Mesenchymal stem cell (in vitro differentiated cells and primary cell): Measurements from ENCODE around the gene OR52W1.

Experiments used
- DNase-seq: peaks from one replicate; pipeline ENCODE4 v3.0.0-alpha.2; 2013
- H2AFZ ChIP-seq: one replicate; pipeline ENCODE4 v1.6.1; 2013; ENCODE audit warnings: low read depth, mild to moderate bottlenecking, control low read depth, inconsistent platforms, low read length, moderate library complexity
- H2AK5ac ChIP-seq: 2 replicates; pipeline ENCODE4 v1.6.1; 2013; ENCODE audit warnings: low read length, moderate library complexity, mild to moderate bottlenecking, inconsistent platforms; ENCODE audit not compliant: severe bottlenecking
- H2BK120ac ChIP-seq: one replicate; pipeline ENCODE4 v1.6.1; 2013; ENCODE audit warnings: low read depth, mild to moderate bottlenecking, inconsistent platforms, low read length, moderate library complexity
- H2BK12ac ChIP-seq, 2 experiments: one replicate each; pipeline ENCODE4 v1.6.1; 2013; ENCODE audit warnings: inconsistent platforms in 2 of 2, low read length in 2 of 2, mild to moderate bottlenecking in 2 of 2, moderate library complexity in 2 of 2, control low read depth in 1 of 2
- H2BK15ac ChIP-seq: one replicate; pipeline ENCODE4 v1.6.1; 2013; ENCODE audit warnings: mild to moderate bottlenecking, low read depth, inconsistent platforms; ENCODE audit not compliant: poor library complexity, severe bottlenecking
- H2BK5ac ChIP-seq: 2 replicates; pipeline ENCODE4 v1.6.1; 2013; ENCODE audit warnings: low read depth, mild to moderate bottlenecking, low read length, control low read depth, inconsistent platforms; ENCODE audit not compliant: poor library complexity, severe bottlenecking
- H3K14ac ChIP-seq, 2 experiments: one replicate each; pipeline ENCODE4 v1.6.1; 2013; ENCODE audit warnings: inconsistent platforms in 2 of 2, low read length in 2 of 2, control low read depth in 1 of 2, mild to moderate bottlenecking in 1 of 2, moderate library complexity in 1 of 2
- H3K18ac ChIP-seq, 2 experiments: one replicate each; pipeline ENCODE4 v1.6.1; 2013; ENCODE audit warnings: inconsistent platforms in 2 of 2, low read length in 2 of 2, control low read depth in 1 of 2, low read depth in 1 of 2, mild to moderate bottlenecking in 1 of 2
- H3K23ac ChIP-seq, 2 experiments: one replicate each; pipeline ENCODE4 v1.6.1; 2013; ENCODE audit warnings: inconsistent platforms in 2 of 2, low read length in 2 of 2, mild to moderate bottlenecking in 2 of 2, moderate library complexity in 2 of 2, control low read depth in 1 of 2
- H3K27ac ChIP-seq: 2 replicates; pipeline ENCODE4 v1.5.1; 2013; ENCODE audit warnings: mild to moderate bottlenecking, moderate library complexity, low read length, control low read depth, inconsistent platforms; ENCODE audit not compliant: poor library complexity, severe bottlenecking
- H3K27me3 ChIP-seq, 2 experiments: 2 replicates each; pipeline versions ENCODE4 v1.6.1 to v1.7.0; 2013; ENCODE audit warnings: low read length in 2 of 2, mild to moderate bottlenecking in 2 of 2, moderate library complexity in 2 of 2, control low read depth in 1 of 2, inconsistent platforms in 1 of 2; ENCODE audit not compliant: control insufficient read depth in 1 of 2, insufficient read depth in 1 of 2
- H3K36me3 ChIP-seq, 2 experiments: 2 replicates each; pipeline versions ENCODE4 v1.6.1 to v1.7.0; 2013; ENCODE audit warnings: low read length in 2 of 2, control low read depth in 1 of 2, inconsistent platforms in 1 of 2, low read depth in 1 of 2, mild to moderate bottlenecking in 1 of 2; ENCODE audit not compliant: insufficient read depth in 2 of 2, control insufficient read depth in 1 of 2
- H3K4ac ChIP-seq, 2 experiments: one replicate each; pipeline ENCODE4 v1.6.1; 2013; ENCODE audit warnings: inconsistent platforms in 2 of 2, low read length in 2 of 2, mild to moderate bottlenecking in 2 of 2, moderate library complexity in 2 of 2, control low read depth in 1 of 2, low read depth in 1 of 2
- H3K4me1 ChIP-seq: 2 replicates; pipeline ENCODE4 v1.6.1; 2013; ENCODE audit warnings: low read depth, low read length, control low read depth; ENCODE audit not compliant: control insufficient read depth, insufficient read depth
- H3K4me2 ChIP-seq: 2 replicates; pipeline ENCODE4 v1.6.1; 2013; ENCODE audit warnings: low read length, mild to moderate bottlenecking, inconsistent platforms; ENCODE audit not compliant: poor library complexity, severe bottlenecking
- H3K4me3 ChIP-seq, 2 experiments: 2 replicates each; pipeline versions ENCODE4 v1.5.1 to v1.7.0; 2013; ENCODE audit warnings: low read length in 2 of 2, mild to moderate bottlenecking in 2 of 2, control low read depth in 1 of 2, low read depth in 1 of 2; ENCODE audit not compliant: insufficient read depth in 1 of 2
- H3K79me1 ChIP-seq: replicated peaks from 2 replicates; pipeline ENCODE4 v1.6.1; 2013; ENCODE audit warnings: mild to moderate bottlenecking, control low read depth, low read length, inconsistent platforms; ENCODE audit not compliant: poor library complexity, severe bottlenecking
- H3K9ac ChIP-seq: 2 replicates; pipeline ENCODE4 v1.7.0; 2013; ENCODE audit warnings: mild to moderate bottlenecking, low read length, moderate library complexity
- H3K9me3 ChIP-seq: 2 replicates; pipeline ENCODE4 v1.7.0; 2013; ENCODE audit warnings: mild to moderate bottlenecking, low read length; ENCODE audit not compliant: control insufficient read depth
- H4K8ac ChIP-seq: one replicate; pipeline ENCODE4 v1.6.1; 2013; ENCODE audit warnings: inconsistent platforms, mild to moderate bottlenecking, low read length, moderate library complexity
- H4K91ac ChIP-seq: one replicate; pipeline ENCODE4 v1.6.1; 2013; ENCODE audit warnings: mild to moderate bottlenecking, low read length, inconsistent platforms
- WGBS: methylation state at CpG from one replicate; pipeline ENCODE4 v1.1.7; 2013; ENCODE audit warnings: mixed read lengths; 5-methylcytosine and 5-hydroxymethylcytosine counted together

OR52W1 gene

DNA sequence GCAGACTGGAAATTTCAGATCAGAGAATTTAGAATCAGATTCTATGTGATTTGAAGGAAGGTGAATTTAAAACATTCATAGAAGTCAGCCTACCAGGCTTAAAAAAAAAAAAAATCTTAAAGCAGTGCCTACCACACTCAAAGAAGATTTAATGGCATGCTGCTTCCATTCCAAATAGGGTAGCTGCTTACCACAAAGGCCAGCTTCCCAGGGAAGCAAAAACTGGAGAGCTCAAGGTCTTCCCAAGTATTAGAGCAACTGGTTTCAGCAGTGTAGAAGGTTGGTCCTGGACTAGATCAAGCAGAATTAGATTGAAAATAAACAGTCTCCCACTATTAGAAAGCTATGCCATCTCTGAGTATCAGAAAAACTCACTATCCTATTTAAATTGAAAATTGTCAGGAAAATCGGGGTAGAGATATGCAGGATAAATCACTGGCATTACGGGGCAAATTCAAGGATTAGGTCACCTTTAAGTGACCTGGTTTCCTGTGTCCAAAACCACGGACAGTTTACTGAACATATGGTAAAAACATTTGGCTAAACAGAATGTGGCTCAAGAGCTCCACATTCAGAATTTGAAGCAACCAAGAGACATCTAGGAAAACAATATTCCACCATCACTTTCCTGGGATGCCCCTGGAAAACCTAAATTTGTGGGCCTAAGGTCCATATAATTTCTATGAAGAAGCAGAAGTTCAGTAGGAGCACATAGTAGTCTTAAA lies 7.6 kb downstream of the OR52W1 start:
- no peak overlapping the region for H3K4ac ChIP-seq
- DNase-seq = peak; percentile 13
- H2BK120ac ChIP-seq = no peak overlapping the region

DNA sequence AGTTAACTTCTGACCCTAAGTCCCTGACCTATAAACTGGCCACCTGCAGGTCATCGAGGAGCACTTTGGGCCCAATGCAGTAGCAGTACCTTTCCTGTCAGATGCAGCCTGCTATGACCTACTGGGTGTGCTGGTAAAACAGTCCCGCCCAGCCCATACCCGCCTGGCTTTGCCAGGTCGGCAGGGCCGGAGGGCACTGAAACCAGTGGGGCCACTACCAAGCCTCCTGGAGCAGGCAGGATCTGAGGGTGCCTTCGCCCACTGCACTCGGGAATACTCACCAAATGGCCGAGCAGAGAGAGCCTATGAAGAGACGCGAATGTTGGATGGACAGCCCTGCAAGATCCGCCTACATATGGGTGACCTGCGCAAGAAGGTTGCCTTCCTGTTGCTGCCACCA lies 10.8 kb downstream of the OR52W1 start:
- no peak overlapping the region for H2AFZ ChIP-seq
- H2BK120ac ChIP-seq = no peak overlapping the region
- H2BK5ac ChIP-seq = no peak overlapping the region
- H3K23ac ChIP-seq = no peak overlapping the region
- H3K4me1 ChIP-seq = peaks cover 7% of the 10 kb centered on the region
- H3K4me2 ChIP-seq = no peak overlapping the region
- DNase-seq = no peak
- no peak overlapping the region for H2BK15ac ChIP-seq
- peak overlapping the region in 1 of 2 experiments; percentile 7 for H3K18ac ChIP-seq
- no peak overlapping the region for H3K14ac ChIP-seq
- H3K4ac ChIP-seq = no peak overlapping the region
- H2BK12ac ChIP-seq = peak overlapping the region in 1 of 2 experiments; percentile 19
- H3K36me3 ChIP-seq = peaks cover 35 to 96% of the 10 kb centered on the region in 2 experiments
- peak overlapping the region; percentile 7 for H2AK5ac ChIP-seq
- 95% methylated on average over 12 of the region's 12 CpGs for WGBS
- H3K9me3 ChIP-seq = no peaks in the 10 kb centered on the region
- H4K8ac ChIP-seq = no peak overlapping the region
- no peak overlapping the region for H4K91ac ChIP-seq
- H3K9ac ChIP-seq = no peak overlapping the region
- H3K79me1 ChIP-seq = peaks cover 15% of the 10 kb centered on the region
- no peaks in the 10 kb centered on the region for H3K27me3 ChIP-seq
- H3K27ac ChIP-seq = peak overlapping the region; percentile 51
- no peak overlapping the region for H3K4me3 ChIP-seq

More for the DNA sequence above, 7.6 kb downstream of the OR52W1 start:
- Histone ChIP-seq H3K14ac (no peak overlapping the region), H4K91ac (no peak overlapping the region), H3K23ac (no peak overlapping the region), H3K18ac (no peak overlapping the region), H3K9ac (no peak overlapping the region), H3K9me3 (no peaks in the 10 kb centered on the region), H2AFZ (no peak overlapping the region), H2BK5ac (no peak overlapping the region), H3K27me3 (no peaks in the 10 kb centered on the region), H3K27ac (no peak overlapping the region), H4K8ac (no peak overlapping the region), H3K4me3 (no peak overlapping the region), H2BK12ac (no peak overlapping the region), H3K36me3 (peaks cover 24 to 78% of the 10 kb centered on the region in 2 experiments), H2AK5ac (no peak overlapping the region), H3K4me1 (peaks cover 7% of the 10 kb centered on the region), H3K79me1 (peaks cover 7% of the 10 kb centered on the region), H3K4me2 (no peak overlapping the region), H2BK15ac (no peak overlapping the region)
- 43% methylated on average over 3 of the region's 3 CpGs for WGBS

DNA sequence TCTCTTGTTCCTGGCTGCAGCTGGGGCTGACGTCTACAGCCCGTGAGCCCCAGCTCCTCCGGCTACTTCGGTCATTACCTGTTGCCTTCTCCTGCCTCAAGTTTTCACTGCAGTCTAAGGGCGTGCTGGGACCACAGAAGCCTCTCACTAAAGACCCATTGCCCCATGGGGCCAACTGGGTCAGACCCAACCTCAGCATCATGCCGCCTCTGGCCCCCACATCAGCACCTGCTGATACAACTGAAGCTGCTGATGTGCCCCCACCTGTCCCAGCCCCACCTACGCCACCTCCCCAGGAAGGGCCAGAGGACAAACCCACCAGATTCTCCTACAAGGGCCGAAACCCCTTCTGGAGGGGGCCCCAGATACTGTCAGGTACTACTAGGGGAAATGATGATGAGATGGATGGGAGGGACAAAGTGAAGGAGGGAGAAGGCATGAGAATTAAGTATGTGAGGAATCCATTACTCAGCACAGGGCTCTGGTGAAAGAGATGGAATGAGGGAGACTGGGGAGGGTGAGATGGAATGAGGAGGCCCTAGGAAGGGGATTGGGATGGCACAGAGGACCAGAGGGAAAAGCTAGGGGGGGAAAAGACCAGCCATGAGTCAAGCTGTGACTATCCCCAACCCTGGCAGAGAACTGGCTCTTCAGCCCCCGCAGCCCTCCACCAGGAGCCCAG lies 11.4 kb downstream of the OR52W1 start:
- Histone ChIP-seq H3K4me3 (no peak overlapping the region), H2AFZ (no peak overlapping the region), H3K4me1 (peaks cover 6% of the 10 kb centered on the region), H2BK15ac (no peak overlapping the region), H3K14ac (no peak overlapping the region), H2BK5ac (no peak overlapping the region), H3K23ac (no peak overlapping the region), H3K27ac (no peak overlapping the region), H2AK5ac (no peak overlapping the region), H2BK120ac (no peak overlapping the region), H3K4ac (no peak overlapping the region), H3K18ac (no peak overlapping the region), H3K79me1 (peaks cover 16% of the 10 kb centered on the region), H4K91ac (no peak overlapping the region), H3K36me3 (peaks cover 34 to 97% of the 10 kb centered on the region in 2 experiments), H3K9me3 (no peaks in the 10 kb centered on the region), H3K27me3 (no peaks in the 10 kb centered on the region), H4K8ac (no peak overlapping the region), H3K9ac (no peak overlapping the region), H2BK12ac (no peak overlapping the region), H3K4me2 (no peak overlapping the region)
- DNase-seq = no peak
- WGBS = 98% methylated on average over 8 of the region's 9 CpGs

DNA sequence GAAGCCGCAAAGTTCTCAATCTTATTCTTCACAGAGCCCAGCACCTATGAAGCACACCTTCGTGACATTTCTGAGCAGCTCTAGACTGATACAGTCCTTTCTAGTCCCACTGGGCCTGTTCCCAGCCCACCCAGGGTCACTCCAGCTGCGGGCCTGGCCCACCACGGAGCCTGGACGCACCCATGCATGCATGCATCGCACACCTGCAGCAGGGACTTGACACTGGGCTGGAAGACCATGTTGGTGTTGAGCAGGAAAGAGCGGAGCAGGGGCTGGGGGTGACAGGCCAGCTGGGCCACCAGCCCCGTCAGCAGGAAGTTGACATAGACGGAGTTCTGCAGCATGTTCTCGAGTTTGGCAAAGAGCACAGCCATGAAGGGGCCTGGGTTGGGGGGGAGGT lies 15.5 kb downstream of the OR52W1 start:
- WGBS = 99% methylated on average over 10 of the region's 10 CpGs
- H4K8ac ChIP-seq = no peak overlapping the region
- H2BK120ac ChIP-seq = no peak overlapping the region
- H3K4ac ChIP-seq = no peak overlapping the region
- no peak overlapping the region for H2AFZ ChIP-seq
- H3K14ac ChIP-seq = no peak overlapping the region
- no peak overlapping the region for H3K23ac ChIP-seq
- no peak overlapping the region for H3K18ac ChIP-seq
- no peak overlapping the region for H2AK5ac ChIP-seq
- H3K9me3 ChIP-seq = no peaks in the 10 kb centered on the region
- no peak overlapping the region for H3K9ac ChIP-seq
- no peak overlapping the region for H4K91ac ChIP-seq
- peaks cover 54 to 92% of the 10 kb centered on the region in 2 experiments for H3K36me3 ChIP-seq
- no peak for DNase-seq
- H3K4me1 ChIP-seq = peaks cover 9% of the 10 kb centered on the region
- H3K27me3 ChIP-seq = no peaks in the 10 kb centered on the region
- no peak overlapping the region for H3K27ac ChIP-seq
- H3K4me3 ChIP-seq = no peak overlapping the region
- no peak overlapping the region for H2BK15ac ChIP-seq
- no peak overlapping the region for H2BK5ac ChIP-seq
- H2BK12ac ChIP-seq = no peak overlapping the region
- peaks cover 31% of the 10 kb centered on the region for H3K79me1 ChIP-seq
- H3K4me2 ChIP-seq = no peak overlapping the region
